ENCODE measurements around the gene CIT. TPM values are rescaled to one million over a fixed set of nuclear protein-coding genes. Genes with fewer than 3 reads are reported as not detected.

Gene CIT
- total RNA-seq, 1 donor from 2014 or later, result 98.5 TPM

DNA sequence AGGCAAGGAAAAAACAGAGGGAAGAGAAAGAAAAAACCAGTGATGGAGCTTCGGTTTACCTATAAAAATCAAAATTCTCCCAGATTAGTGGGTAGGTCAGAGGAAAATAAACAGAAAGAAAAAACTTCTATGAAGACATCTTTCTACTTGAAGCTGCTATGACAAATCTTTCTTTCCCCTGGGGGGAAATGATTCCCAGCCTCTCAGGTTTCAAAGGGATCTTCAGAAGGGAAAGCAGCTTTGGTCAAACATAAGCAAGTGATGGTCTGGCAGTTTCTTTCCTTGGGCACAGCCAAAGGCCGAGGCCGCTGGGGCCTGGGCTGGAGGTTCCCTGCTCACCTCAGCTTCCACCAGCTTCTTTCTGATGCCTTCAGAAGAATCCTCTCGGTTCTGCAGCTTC, 104.7 kb downstream of the CIT start:
- no peaks in the 10 kb centered on the region for H3K4me1 Mint-ChIP-seq
- peaks cover 26% of the 10 kb centered on the region for H3K36me3 Mint-ChIP-seq

DNA sequence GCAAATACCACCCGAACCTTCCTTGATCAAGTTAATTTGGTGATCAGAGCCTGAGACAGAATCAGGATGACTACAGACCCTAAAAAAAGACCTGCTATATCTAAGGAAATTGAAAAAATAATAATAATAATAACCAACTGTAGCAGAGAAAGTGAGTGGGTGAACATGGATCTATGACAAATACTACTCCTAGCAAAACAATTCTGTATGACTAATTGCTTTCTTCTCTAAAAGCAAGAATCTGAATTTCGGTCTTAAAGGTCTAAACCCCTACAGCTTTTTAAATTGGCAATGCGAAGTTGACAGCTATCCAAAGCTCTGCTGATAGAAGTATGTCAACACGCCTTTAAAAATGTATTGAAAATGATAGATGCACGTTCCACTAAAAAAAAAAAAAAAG, 107.0 kb downstream of the CIT start:
- no peak overlapping the region for H3K27ac Mint-ChIP-seq
- no peak overlapping the region for H3K27ac ChIP-seq
- no peaks in the 10 kb centered on the region for H3K4me1 ChIP-seq
- H2AFZ ChIP-seq (replicated peaks), result no peak overlapping the region
- H3K27me3 Mint-ChIP-seq (ENCODE audit: insufficient read depth, low read depth), result no peaks in the 10 kb centered on the region
- H3K4me3 Mint-ChIP-seq, result no peak overlapping the region
- H3F3A ChIP-seq (ENCODE audit: low read depth), result no peaks in the 10 kb centered on the region
- peaks cover 32% of the 10 kb centered on the region for H3K36me3 Mint-ChIP-seq
- H3K4me2 ChIP-seq, result no peak overlapping the region
- DNase-seq (ENCODE audit: low spot score), result no peak
- H3K9ac ChIP-seq, result no peak overlapping the region
- no peaks in the 10 kb centered on the region for H3K79me2 ChIP-seq (ENCODE audit: low read depth)
- H4K20me1 ChIP-seq (ENCODE audit: low read depth), result no peaks in the 10 kb centered on the region
- no peak overlapping the region for H3K4me3 ChIP-seq
- no peaks in the 10 kb centered on the region for H3K27me3 ChIP-seq
- H3K4me1 Mint-ChIP-seq, result no peaks in the 10 kb centered on the region
- H3K36me3 ChIP-seq, result no peaks in the 10 kb centered on the region
- H3K9me3 Mint-ChIP-seq, result no peaks in the 10 kb centered on the region
- TF ChIP-seq, protein P1, sequence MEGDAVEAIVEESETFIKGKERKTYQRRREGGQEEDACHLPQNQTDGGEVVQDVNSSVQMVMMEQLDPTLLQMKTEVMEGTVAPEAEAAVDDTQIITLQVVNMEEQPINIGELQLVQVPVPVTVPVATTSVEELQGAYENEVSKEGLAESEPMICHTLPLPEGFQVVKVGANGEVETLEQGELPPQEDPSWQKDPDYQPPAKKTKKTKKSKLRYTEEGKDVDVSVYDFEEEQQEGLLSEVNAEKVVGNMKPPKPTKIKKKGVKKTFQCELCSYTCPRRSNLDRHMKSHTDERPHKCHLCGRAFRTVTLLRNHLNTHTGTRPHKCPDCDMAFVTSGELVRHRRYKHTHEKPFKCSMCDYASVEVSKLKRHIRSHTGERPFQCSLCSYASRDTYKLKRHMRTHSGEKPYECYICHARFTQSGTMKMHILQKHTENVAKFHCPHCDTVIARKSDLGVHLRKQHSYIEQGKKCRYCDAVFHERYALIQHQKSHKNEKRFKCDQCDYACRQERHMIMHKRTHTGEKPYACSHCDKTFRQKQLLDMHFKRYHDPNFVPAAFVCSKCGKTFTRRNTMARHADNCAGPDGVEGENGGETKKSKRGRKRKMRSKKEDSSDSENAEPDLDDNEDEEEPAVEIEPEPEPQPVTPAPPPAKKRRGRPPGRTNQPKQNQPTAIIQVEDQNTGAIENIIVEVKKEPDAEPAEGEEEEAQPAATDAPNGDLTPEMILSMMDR (IDR thresholded peaks at IDR 0.05), result no peak
- no peak for TF ChIP-seq EZH2 (IDR thresholded peaks at IDR 0.05)
- TF ChIP-seq EZH2phosphoT487 (IDR thresholded peaks at IDR 0.05), result no peak
- H3K9me3 ChIP-seq (ENCODE audit: low read depth), result no peaks in the 10 kb centered on the region

More for the DNA sequence above, 104.7 kb downstream of the CIT start:
- Histone ChIP-seq H3K36me3 (no peaks in the 10 kb centered on the region), H3K79me2 (ENCODE audit: low read depth) (no peaks in the 10 kb centered on the region), H2AFZ (replicated peaks) (no peak overlapping the region), H3K4me3 (no peak overlapping the region), H4K20me1 (ENCODE audit: low read depth) (no peaks in the 10 kb centered on the region), H3K9me3 (ENCODE audit: low read depth) (no peaks in the 10 kb centered on the region), H3K4me2 (no peak overlapping the region), H3K4me1 (no peaks in the 10 kb centered on the region), H3K27ac (no peak overlapping the region), H3K9ac (no peak overlapping the region), H3K27me3 (no peaks in the 10 kb centered on the region), H3F3A (ENCODE audit: low read depth) (no peaks in the 10 kb centered on the region)
- TF ChIP-seq EZH2phosphoT487 (IDR thresholded peaks at IDR 0.05), result no peak
- TF ChIP-seq, protein P1 (IDR thresholded peaks at IDR 0.05), result no peak
- no peak for TF ChIP-seq EZH2 (IDR thresholded peaks at IDR 0.05)
- H3K27me3 Mint-ChIP-seq (ENCODE audit: insufficient read depth, low read depth), result no peaks in the 10 kb centered on the region
- H3K4me3 Mint-ChIP-seq, result no peak overlapping the region
- H3K27ac Mint-ChIP-seq, result no peak overlapping the region
- H3K9me3 Mint-ChIP-seq, result no peaks in the 10 kb centered on the region
- DNase-seq (ENCODE audit: low spot score), result no peak

DNA sequence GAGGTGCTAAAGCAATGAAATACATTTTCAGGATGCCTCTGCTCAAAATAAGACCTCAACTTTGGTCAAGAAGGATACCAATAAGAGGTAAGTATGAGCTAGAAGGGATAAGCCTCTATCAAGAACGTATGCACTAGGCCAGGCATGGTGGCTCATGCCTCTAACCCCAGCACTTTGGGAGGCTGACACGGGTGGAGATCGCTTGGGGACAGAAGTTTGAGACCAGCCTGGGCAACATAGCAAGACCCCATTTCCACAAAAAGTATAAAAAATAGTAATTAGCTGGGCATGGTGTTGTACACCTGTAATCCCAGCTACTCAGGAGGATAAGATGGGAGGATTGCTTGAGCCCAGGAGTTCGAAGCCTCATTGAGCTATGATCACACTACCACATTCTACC, 114.5 kb downstream of the CIT start:
- DNase-seq (ENCODE audit: low spot score), result no peak
- H3K36me3 Mint-ChIP-seq, result peaks cover 48% of the 10 kb centered on the region
- no peaks in the 10 kb centered on the region for H3K4me1 ChIP-seq
- no peaks in the 10 kb centered on the region for H3K27me3 ChIP-seq
- no peaks in the 10 kb centered on the region for H3K4me1 Mint-ChIP-seq
- H3K4me3 Mint-ChIP-seq, result no peak overlapping the region
- H3K36me3 ChIP-seq, result peaks cover 3% of the 10 kb centered on the region
- H3K4me2 ChIP-seq, result no peak overlapping the region
- no peaks in the 10 kb centered on the region for H3K9me3 ChIP-seq (ENCODE audit: low read depth)
- no peak overlapping the region for H3K9ac ChIP-seq
- H3K4me3 ChIP-seq, result no peak overlapping the region
- no peak overlapping the region for H3K27ac Mint-ChIP-seq
- no peak overlapping the region for H3K27ac ChIP-seq
- H4K20me1 ChIP-seq (ENCODE audit: low read depth), result no peaks in the 10 kb centered on the region
- H2AFZ ChIP-seq (replicated peaks), result no peak overlapping the region
- H3F3A ChIP-seq (ENCODE audit: low read depth), result peaks cover 3% of the 10 kb centered on the region
- TF ChIP-seq, protein P1 (IDR thresholded peaks at IDR 0.05), result no peak
- no peak for TF ChIP-seq EZH2phosphoT487 (IDR thresholded peaks at IDR 0.05)
- TF ChIP-seq EZH2 (IDR thresholded peaks at IDR 0.05), result no peak
- H3K9me3 Mint-ChIP-seq, result no peaks in the 10 kb centered on the region
- H3K27me3 Mint-ChIP-seq (ENCODE audit: insufficient read depth, low read depth), result no peaks in the 10 kb centered on the region
- H3K79me2 ChIP-seq (ENCODE audit: low read depth), result no peaks in the 10 kb centered on the region

Data from neural progenitor cell (in vitro differentiated cells).